HepG2 (cell line): ENCODE measurements around the gene RGS10. TPM values are rescaled to one million over a fixed set of nuclear protein-coding genes. Genes with fewer than 3 reads are reported as not detected.

ENCODE experiments used
- GABPB1 ChIP-seq: IDR thresholded peaks from 2 replicates; pipeline ENCODE4 v1.6.1; 2016; ENCODE audit warnings: mild to moderate bottlenecking, missing genetic modification reagents, moderate library complexity, missing compliant biosample characterization
- HDAC1 ChIP-seq: sonication (generic); formaldehyde crosslinking; IDR thresholded peaks from 2 replicates; pipeline ENCODE4 v1.5.1; 2020; ENCODE audit warnings: mild to moderate bottlenecking, missing genetic modification reagents
- PHF8 ChIP-seq: sonication (generic); formaldehyde crosslinking; IDR thresholded peaks from 2 replicates; pipeline ENCODE4 v1.5.0; 2020; ENCODE audit warnings: missing genetic modification reagents
- RAD51 ChIP-seq: fragments of 450-650 bp; IDR thresholded peaks from 2 replicates; pipeline ENCODE4 v1.6.1; 2016; ENCODE audit warnings: borderline replicate concordance
- REPIN1 ChIP-seq: sonication (generic); formaldehyde crosslinking; IDR thresholded peaks from 2 replicates; pipeline ENCODE4 v1.8.0; 2022; ENCODE audit warnings: missing genetic modification reagents, low read depth, mild to moderate bottlenecking, borderline replicate concordance
- ZFX ChIP-seq: sonication (generic); formaldehyde crosslinking; IDR thresholded peaks from 2 replicates; pipeline ENCODE4 v1.4.0; 2020; ENCODE audit warnings: mild to moderate bottlenecking, low read depth, missing genetic modification reagents, moderate library complexity
- ZMYM4 ChIP-seq: sonication (generic); formaldehyde crosslinking; IDR thresholded peaks from 2 replicates; pipeline ENCODE4 v1.8.1; 2023; ENCODE audit warnings: mild to moderate bottlenecking, missing genetic modification reagents
- ZNF430 ChIP-seq: sonication (generic); formaldehyde crosslinking; IDR thresholded peaks from 2 replicates; pipeline ENCODE4 v1.9.0; 2021; ENCODE audit warnings: mild to moderate bottlenecking, missing genetic modification reagents
- ZNF674 ChIP-seq: sonication (generic); formaldehyde crosslinking; IDR thresholded peaks from 2 replicates; pipeline ENCODE4 v1.5.0; 2020; ENCODE audit warnings: low read depth, mild to moderate bottlenecking, missing genetic modification reagents
- ZNF709 ChIP-seq: sonication (generic); formaldehyde crosslinking; IDR thresholded peaks from 2 replicates; pipeline ENCODE4 v1.5.0; 2020; ENCODE audit warnings: mild to moderate bottlenecking, missing genetic modification reagents
- ZNF790 ChIP-seq: sonication (generic); formaldehyde crosslinking; IDR thresholded peaks from 2 replicates; pipeline ENCODE4 v1.8.0; 2022; ENCODE audit warnings: missing genetic modification reagents, mild to moderate bottlenecking, borderline replicate concordance
- polyA plus RNA-seq, 8 experiments: library from polyadenylated mRNA; depleted of rRNA in 3 of 8; stranded (reverse) in 7 of 8; unstranded in 1 of 8; fragments of >200 nt; fragmentation: Illumina TruSeq in 4 of 8; extraction: Trizol in 4 of 8; gene quantifications; 2 replicates each; pipeline versions ENCODE4 v1.2.1 to v1.2.3, GENCODE V29; 2011 to 2016; ENCODE audit warnings: low read depth in 4 of 8, missing spikeins in 1 of 8, mixed read lengths in 1 of 8; ENCODE audit not compliant: insufficient read depth in 1 of 8
- total RNA-seq, 5 experiments: library from RNA; depleted of rRNA; stranded (reverse); fragments of >200 nt; fragmentation: Illumina TruSeq; extraction: Trizol; gene quantifications; 2 replicates each; pipeline ENCODE4 v1.2.3, GENCODE V29; 2016; ENCODE audit warnings: low read depth in 1 of 5
- TF ChIP-seq, protein P1 (sequence below), 2 experiments: sonication (generic) in 1 of 2; formaldehyde crosslinking in 1 of 2; IDR thresholded peaks; 2 replicates each; pipeline versions ENCODE4 v1.4.0 to v1.6.1; 2018 to 2020; ENCODE audit warnings: missing genetic modification reagents in 2 of 2, borderline replicate concordance in 1 of 2, low read depth in 1 of 2, mild to moderate bottlenecking in 1 of 2, missing biosample characterization in 1 of 2

RGS10 gene
- total and polyA plus RNA-seq, 2 of the 13 experiments (the other 11 are each of a cell fraction or from before 2014, with no cell fraction given) = 1.7 to 5.1 TPM

DNA sequence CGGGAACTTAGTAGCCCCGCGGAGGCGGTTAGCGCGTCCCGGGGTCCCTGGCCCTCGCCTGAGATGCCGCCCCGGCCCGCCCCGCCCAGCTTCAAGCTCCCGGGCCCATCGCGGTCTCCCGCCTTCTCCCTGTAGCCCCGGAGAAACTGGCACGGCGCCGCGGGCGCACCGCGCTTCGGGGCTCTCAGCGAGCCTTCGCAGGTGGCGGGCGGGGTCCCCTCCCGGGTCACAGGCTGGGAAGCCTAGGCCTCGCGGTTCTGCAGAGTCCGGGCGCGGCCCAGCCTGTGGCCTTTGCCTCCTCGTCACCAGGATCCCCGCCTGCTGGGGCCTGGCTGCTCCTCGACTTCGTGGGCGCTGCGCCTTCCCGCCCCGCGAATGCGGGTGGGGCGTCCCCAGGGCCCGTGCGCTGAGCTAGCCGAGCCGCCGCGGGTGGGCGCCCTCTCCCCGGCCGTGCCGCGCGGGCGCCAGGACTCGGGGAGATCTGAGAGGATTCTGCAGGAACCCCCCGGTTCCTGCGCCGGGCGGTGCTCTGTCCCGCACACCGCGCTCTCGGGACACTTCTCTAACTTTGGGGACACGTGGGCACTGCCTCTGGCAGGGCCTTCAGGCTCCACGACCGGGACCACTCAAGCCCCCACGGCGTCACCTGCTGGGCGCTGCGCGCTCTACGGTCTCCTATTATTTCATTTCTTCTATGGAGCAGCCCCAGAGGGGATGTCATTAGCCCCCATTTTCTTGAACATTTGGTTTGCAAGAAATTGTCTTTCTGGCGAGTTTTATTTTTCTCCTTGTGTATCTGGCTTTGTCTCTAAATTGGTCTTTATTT lies 682 bp upstream of the RGS10 start (continued):
- TF ChIP-seq ZMYM4 (peak; percentile 30; the same call in 1 of the 2 replicates), ZFX (CRISPR knock-in tag) (peak; percentile 68), ZNF790 (CRISPR knock-in tag) (peak; percentile 66; the same call in 1 of the 2 replicates), HDAC1 (CRISPR knock-in tag) (no peak; the same call in 1 of the 2 replicates), PHF8 (CRISPR knock-in tag) (peak; percentile 31; the same call in 1 of the 2 replicates), ZNF674 (CRISPR knock-in tag) (no peak), ZNF709 (peak; percentile 60; the same call in 1 of the 2 replicates), ZNF430 (CRISPR knock-in tag) (no peak), REPIN1 (CRISPR knock-in tag) (0 out of 2 replicates have a peak, but pooled peaks have one; percentile 19), RAD51 (no peak), GABPB1 (CRISPR knock-in tag) (peak; percentile 34; the same call in 1 of the 2 replicates)
- TF ChIP-seq, protein P1, sequence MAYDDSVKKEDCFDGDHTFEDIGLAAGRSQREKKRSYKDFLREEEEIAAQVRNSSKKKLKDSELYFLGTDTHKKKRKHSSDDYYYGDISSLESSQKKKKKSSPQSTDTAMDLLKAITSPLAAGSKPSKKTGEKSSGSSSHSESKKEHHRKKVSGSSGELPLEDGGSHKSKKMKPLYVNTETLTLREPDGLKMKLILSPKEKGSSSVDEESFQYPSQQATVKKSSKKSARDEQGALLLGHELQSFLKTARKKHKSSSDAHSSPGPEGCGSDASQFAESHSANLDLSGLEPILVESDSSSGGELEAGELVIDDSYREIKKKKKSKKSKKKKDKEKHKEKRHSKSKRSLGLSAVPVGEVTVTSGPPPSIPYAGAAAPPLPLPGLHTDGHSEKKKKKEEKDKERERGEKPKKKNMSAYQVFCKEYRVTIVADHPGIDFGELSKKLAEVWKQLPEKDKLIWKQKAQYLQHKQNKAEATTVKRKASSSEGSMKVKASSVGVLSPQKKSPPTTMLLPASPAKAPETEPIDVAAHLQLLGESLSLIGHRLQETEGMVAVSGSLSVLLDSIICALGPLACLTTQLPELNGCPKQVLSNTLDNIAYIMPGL (CRISPR knock-in tag; IDR thresholded peaks at IDR 0.05; ENCODE audit: borderline replicate concordance in 1 of 2, low read depth in 1 of 2) = peak; percentile 18 to 78; a peak in 2 of 4 replicates
